EH (cell line): ENCODE measurements around the gene ZNF724.

Experiments used
- DNase-seq: peaks from one replicate; pipeline ENCODE4 v3.0.0-alpha.2; 2015; ENCODE audit warnings: low read depth

The ZNF724 gene

GRCh38 chr19:23241419-23241818 is 8.8 kb downstream of the ZNF724 start:
- DNase-seq, result no peak

- DNase-seq, result no peak
Observed at GRCh38 chr19:23222998-23223652, 27.1 kb downstream of the ZNF724 start.

- DNase-seq, result peak; percentile 1
Observed at GRCh38 chr19:23203841-23204344, 46.3 kb downstream of the ZNF724 start.

- DNase-seq, result no peak
Observed at GRCh38 chr19:23190341-23190740, 59.9 kb downstream of the ZNF724 start.

- DNase-seq, result no peak
Observed at GRCh38 chr19:23183251-23183650, 66.9 kb downstream of the ZNF724 start.
